Measurements from ENCODE around the gene NEUROD2.

Gene NEUROD2

DNA sequence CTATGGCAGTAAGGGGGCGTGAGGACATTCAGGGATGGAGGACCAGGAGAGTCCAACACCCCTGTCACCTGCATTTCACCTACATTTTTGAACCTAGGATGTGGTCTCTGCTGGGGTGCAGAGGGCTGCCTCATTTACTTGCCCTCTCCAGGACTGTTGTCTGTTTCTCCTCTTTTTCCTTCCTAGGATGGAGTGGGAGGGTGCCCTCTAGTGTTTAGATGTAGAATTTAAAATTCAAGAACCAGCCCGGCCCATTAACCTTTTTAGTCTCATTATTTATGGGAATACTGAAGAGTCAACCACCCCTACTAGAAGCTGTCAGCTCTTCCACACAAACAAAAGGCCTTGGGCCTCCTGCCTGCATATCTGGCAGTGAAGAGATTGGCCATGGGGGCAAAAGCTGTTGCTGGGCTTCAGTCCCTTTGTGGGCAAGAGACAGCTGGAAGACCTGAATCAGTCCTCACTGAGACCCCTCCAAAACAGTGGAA, 26.7 kb upstream of the NEUROD2 start:
- DNase-seq = no peak
- H3K4me3 ChIP-seq = no peak overlapping the region
- H3K36me3 ChIP-seq = no peaks in the 10 kb centered on the region
- TF ChIP-seq CTCF (IDR thresholded peaks at IDR 0.05) = peak; percentile 69 to 79
- H3K4me1 ChIP-seq = peaks cover 0 to 56% (median 23%) of the 10 kb centered on the region in 4 donors
- no peak overlapping the region for H3K27ac ChIP-seq
- peaks cover 0 to 38% of the 10 kb centered on the region in 2 donors for H3K27me3 ChIP-seq
- intact Hi-C loops (cut with DNase I; ENCODE audit: low total_unique reads) = no loop called here
- no peaks in the 10 kb centered on the region for H3K9me3 ChIP-seq

DNA sequence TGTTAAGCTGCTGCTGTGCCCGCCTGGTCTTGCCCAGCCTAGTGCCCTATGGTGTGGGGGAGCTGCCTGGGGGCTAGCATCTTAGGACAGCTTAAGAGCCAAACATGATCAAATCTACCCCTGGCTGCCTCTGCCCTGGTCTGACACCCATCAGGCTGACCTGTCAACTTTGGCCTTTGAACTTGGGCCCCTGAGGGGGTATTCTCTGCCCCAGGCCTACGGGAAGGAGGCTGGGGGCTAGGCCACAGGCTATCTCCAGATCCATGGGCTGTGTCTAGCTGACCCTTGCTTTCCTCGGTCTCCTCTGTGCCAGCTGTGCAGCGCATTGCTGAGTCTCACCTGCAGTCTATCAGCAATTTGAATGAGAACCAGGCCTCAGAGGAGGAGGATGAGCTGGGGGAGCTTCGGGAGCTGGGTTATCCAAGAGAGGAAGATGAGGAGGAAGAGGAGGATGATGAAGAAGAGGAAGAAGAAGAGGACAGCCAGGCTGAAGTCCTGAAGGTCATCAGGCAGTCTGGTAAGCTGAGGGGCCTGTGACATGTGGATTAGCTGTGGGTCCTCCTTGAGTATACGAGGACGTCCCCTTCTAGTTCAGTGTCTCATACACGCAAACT, 26.0 kb upstream of the NEUROD2 start:
- no peak for DNase-seq
- Histone ChIP-seq H3K36me3 (no peaks in the 10 kb centered on the region), H3K4me3 (no peak overlapping the region), H3K27ac (no peak overlapping the region), H3K9me3 (no peaks in the 10 kb centered on the region), H3K27me3 (peaks cover 0 to 46% of the 10 kb centered on the region in 2 donors), H3K4me1 (peaks cover 0 to 53% (median 18%) of the 10 kb centered on the region in 4 donors)
- intact Hi-C loops (cut with DNase I; ENCODE audit: low total_unique reads) = no loop called here
- TF ChIP-seq CTCF (IDR thresholded peaks at IDR 0.05) = no peak

- Histone ChIP-seq H3K27me3 (peaks cover 7 to 59% of the 10 kb centered on the region in 2 donors), H3K27ac (no peak overlapping the region), H3K36me3 (no peaks in the 10 kb centered on the region), H3K4me1 (peaks cover 0 to 45% (median 8%) of the 10 kb centered on the region in 4 donors), H3K9me3 (no peaks in the 10 kb centered on the region), H3K4me3 (no peak overlapping the region)
- no peak for TF ChIP-seq CTCF (IDR thresholded peaks at IDR 0.05)
- no peak for DNase-seq
- intact Hi-C loops (cut with DNase I; ENCODE audit: low total_unique reads) = no loop called here
Observed at GRCh38 chr17:39632153-39632941, 24.6 kb upstream of the NEUROD2 start.

DNA sequence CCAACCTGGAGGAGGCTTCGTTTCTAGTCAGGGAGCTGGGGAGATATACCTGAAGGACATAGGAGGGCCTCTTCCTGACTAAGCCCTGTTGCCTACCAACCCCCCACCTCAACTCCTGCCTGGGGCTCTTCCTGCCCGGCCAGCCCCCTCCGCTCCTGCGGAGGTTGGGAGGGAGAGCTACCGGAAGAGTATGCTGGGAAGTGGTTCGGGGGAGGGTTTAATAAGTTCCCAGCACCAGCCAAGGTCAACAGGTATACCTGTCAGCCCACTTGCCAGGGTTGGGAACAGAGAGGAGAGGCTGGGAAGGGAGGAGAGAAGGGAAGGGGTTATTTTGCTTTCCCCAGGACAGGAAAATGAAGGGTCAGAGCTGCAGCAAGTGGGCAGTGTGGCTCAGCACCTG, 23.7 kb upstream of the NEUROD2 start:
- intact Hi-C loops (cut with DNase I; ENCODE audit: low total_unique reads) = no loop called here
- no peak for DNase-seq
- H3K4me3 ChIP-seq = no peak overlapping the region

DNA sequence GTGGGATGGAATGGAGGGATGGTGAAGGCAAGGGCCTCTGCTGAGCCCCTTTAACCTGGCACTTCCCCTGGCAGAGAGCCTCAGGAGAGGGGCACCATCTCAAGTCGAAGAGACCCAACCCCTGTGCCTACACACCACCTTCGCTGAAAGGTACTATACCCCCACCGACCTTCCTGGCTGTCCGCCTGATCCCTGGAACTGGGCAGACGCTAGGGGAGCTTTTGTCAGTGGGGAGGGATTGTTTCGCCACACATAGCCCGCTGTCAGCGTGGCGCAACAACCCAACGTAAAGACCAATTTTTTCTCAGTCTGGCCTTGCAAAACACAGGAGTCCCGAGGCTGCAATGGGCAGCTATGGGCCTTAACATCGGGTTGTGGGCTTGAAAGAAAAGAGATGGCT, 22.2 kb upstream of the NEUROD2 start:
- intact Hi-C loops (cut with DNase I; ENCODE audit: low total_unique reads) = no loop called here
- no peaks in the 10 kb centered on the region for H3K36me3 ChIP-seq
- TF ChIP-seq CTCF (IDR thresholded peaks at IDR 0.05) = no peak
- H3K4me3 ChIP-seq = no peak overlapping the region
- H3K27ac ChIP-seq = no peak overlapping the region
- no peak for DNase-seq
- H3K27me3 ChIP-seq = peaks cover 15 to 84% of the 10 kb centered on the region in 2 donors
- H3K4me1 ChIP-seq = peaks cover 0 to 47% (median 10%) of the 10 kb centered on the region in 4 donors
- no peaks in the 10 kb centered on the region for H3K9me3 ChIP-seq

More for the DNA sequence above, 23.7 kb upstream of the NEUROD2 start:
- Histone ChIP-seq H3K36me3 (no peaks in the 10 kb centered on the region), H3K4me1 (peaks cover 0 to 49% (median 13%) of the 10 kb centered on the region in 4 donors), H3K27me3 (peaks cover 15 to 69% of the 10 kb centered on the region in 2 donors), H3K9me3 (no peaks in the 10 kb centered on the region), H3K27ac (no peak overlapping the region)
- no peak for TF ChIP-seq CTCF (IDR thresholded peaks at IDR 0.05)

All from tibial artery (tissue), 4 donors.